Tibial nerve (tissue), 4 donors: ENCODE data around the gene ISG15.

Source experiments
- EP300 ChIP-seq, 2 donors: sonication (generic); formaldehyde crosslinking; IDR thresholded peaks; one replicate each; pipeline ENCODE4 v1.6.1; 2017; ENCODE audit warnings: antibody characterized with exemption in 2 of 2, mild to moderate bottlenecking in 1 of 2
- POLR2A ChIP-seq, 2 donors: fragments of 450-650 bp; IDR thresholded peaks; one replicate each; pipeline ENCODE4 v1.6.1; 2017; ENCODE audit warnings: antibody characterized with exemption in 2 of 2, mild to moderate bottlenecking in 2 of 2, moderate library complexity in 2 of 2
- TF ChIP-seq, protein P1 (sequence below), 5 experiments: fragments of 200-600 bp in 3 of 5; fragments of 450-650 bp in 2 of 5; sonication (generic) in 3 of 5; IDR thresholded peaks; one replicate each; pipeline ENCODE4 v1.5.1; 2016 to 2019; ENCODE audit warnings: antibody characterized with exemption in 5 of 5, mild to moderate bottlenecking in 3 of 5, moderate library complexity in 2 of 5

DNA sequence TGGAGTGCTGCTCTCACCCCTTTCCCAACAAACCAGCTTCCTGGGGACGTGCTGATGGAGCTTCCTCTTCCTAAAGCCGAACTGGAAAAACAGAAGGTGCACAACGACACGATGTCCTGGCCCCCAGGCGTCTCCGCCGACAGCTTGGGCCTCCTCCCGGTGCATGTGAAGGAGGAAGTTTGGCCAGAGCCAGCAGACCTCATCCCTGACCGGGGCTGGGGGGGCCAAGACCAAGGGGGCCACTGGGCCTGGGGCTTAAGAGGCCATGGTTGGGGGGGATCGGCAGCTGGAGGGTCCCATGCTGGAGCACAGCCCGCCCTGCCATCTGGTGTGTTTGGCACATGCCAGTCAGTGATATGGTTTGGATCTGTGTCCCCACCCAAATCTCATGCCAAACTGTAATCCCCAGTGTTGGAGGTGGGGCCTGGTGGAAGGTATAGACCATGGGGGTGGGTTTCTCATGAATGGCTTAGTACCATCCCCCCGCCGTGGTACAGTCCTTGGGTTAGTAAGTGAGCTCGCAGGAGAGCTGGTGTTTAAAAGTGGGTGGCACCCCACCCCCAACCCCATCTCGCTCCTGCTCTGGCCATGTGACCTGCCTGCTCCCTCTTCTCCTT lies 19.8 kb upstream of the ISG15 start:
- no peak for TF ChIP-seq POLR2A (IDR thresholded peaks at IDR 0.05)
- TF ChIP-seq, protein P1, sequence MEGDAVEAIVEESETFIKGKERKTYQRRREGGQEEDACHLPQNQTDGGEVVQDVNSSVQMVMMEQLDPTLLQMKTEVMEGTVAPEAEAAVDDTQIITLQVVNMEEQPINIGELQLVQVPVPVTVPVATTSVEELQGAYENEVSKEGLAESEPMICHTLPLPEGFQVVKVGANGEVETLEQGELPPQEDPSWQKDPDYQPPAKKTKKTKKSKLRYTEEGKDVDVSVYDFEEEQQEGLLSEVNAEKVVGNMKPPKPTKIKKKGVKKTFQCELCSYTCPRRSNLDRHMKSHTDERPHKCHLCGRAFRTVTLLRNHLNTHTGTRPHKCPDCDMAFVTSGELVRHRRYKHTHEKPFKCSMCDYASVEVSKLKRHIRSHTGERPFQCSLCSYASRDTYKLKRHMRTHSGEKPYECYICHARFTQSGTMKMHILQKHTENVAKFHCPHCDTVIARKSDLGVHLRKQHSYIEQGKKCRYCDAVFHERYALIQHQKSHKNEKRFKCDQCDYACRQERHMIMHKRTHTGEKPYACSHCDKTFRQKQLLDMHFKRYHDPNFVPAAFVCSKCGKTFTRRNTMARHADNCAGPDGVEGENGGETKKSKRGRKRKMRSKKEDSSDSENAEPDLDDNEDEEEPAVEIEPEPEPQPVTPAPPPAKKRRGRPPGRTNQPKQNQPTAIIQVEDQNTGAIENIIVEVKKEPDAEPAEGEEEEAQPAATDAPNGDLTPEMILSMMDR (IDR thresholded peaks at IDR 0.05): no peak
- TF ChIP-seq EP300 (IDR thresholded peaks at IDR 0.05): no peak
